Activated T-cell treated with anti-CD3 and anti-CD28 coated beads for 48 hours (primary cell): Measurements from ENCODE around the gene CBLC.

Experiments used
- DNase-seq: peaks from one replicate; pipeline ENCODE4 v3.0.0-alpha.2; 2020; ENCODE audit warnings: low read depth

Gene CBLC

GRCh38 chr19:44777715-44778347 is at the start of gene CBLC:
CBLC (plus strand) TSS chr19:44777890; CDS start chr19:44777932, 42 bp downstream.
- no peak for DNase-seq

GRCh38 chr19:44728178-44728577 is 49.5 kb upstream of the CBLC start:
- no peak for DNase-seq

GRCh38 chr19:44729516-44730033 is 48.1 kb upstream of the CBLC start:
- no peak for DNase-seq

- no peak for DNase-seq
Measured at GRCh38 chr19:44731081-44731480, 46.6 kb upstream of the CBLC start.

GRCh38 chr19:44731622-44732021 is 46.1 kb upstream of the CBLC start:
- no peak for DNase-seq

GRCh38 chr19:44732235-44733014 is 45.3 kb upstream of the CBLC start:
- DNase-seq, result no peak

GRCh38 chr19:44734357-44734756 is 43.3 kb upstream of the CBLC start:
- no peak for DNase-seq

GRCh38 chr19:44735011-44735410 is 42.7 kb upstream of the CBLC start:
- no peak for DNase-seq

- DNase-seq, result no peak
Measured at GRCh38 chr19:44737238-44738071, 40.2 kb upstream of the CBLC start.

GRCh38 chr19:44738136-44738535 is 39.6 kb upstream of the CBLC start:
- DNase-seq, result no peak

- DNase-seq, result no peak
Measured at GRCh38 chr19:44738603-44739558, 38.8 kb upstream of the CBLC start.

GRCh38 chr19:44740351-44740824 is 37.3 kb upstream of the CBLC start:
- DNase-seq, result no peak

GRCh38 chr19:44741258-44741731 is 36.4 kb upstream of the CBLC start:
- DNase-seq, result no peak

GRCh38 chr19:44741841-44742329 is 35.8 kb upstream of the CBLC start:
- DNase-seq, result no peak

GRCh38 chr19:44742330-44743061 is 35.2 kb upstream of the CBLC start:
- DNase-seq, result no peak

- no peak for DNase-seq
Measured at GRCh38 chr19:44744871-44745332, 32.8 kb upstream of the CBLC start.

GRCh38 chr19:44745341-44745831 is 32.3 kb upstream of the CBLC start:
- no peak for DNase-seq

- no peak for DNase-seq
Measured at GRCh38 chr19:44745887-44746600, 31.6 kb upstream of the CBLC start.

GRCh38 chr19:44746616-44746945 is 31.1 kb upstream of the CBLC start:
- no peak for DNase-seq
